COLO668 (cell line): ENCODE results near the gene STK24.
A peak's percentile ranks its signal among the peaks of the same experiment; 100 is the strongest.

Source experiments
- DNase-seq: peaks from one replicate; lab custom pipeline; 2025; ENCODE audit not compliant: unreplicated experiment; lab: John Stamatoyannopoulos, UW

The STK24 gene

DNA sequence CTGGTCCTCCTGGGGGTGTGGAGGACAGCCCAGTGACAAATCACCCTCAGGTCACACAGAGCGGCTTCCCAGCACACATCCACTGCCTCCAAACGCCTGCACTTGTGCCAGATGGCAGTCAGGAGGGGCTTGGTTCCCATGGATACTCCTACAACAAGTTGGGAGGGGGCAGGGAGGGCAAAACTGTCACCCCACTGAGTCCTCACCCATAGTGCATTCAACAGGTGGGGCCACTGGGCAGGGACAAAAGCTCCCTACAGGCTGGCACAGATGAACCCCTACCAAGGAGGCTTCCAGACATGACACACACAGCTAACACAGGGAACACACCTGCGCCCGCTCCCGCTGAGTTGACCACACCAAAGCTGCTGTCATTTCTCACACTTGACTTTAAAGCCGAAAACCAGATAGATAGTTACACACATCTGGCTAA, 120.5 kb downstream of the STK24 start:
- no peak for DNase-seq

DNA sequence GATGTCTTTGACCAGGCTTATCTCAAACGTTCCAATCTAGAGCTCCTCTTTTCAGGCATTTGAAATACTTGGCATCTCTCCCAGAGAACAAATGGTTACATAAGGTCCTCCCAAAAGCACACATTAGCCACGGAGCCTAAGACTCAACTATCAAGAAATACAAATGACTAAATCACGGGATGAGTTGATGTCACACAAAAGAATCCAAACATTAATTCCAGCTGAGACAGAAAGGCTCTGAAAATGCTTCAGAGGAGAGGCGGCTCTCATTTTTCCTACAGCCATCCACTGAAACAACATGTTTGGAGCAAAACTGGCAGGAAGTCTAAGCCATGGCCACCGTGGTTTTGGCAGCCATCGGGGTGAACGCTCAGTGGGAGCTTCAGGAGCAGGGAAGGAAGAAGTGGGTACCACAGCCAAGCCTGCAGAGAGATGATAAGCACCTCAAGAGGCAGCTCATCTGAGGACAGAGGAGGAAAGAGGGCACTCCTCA, 122.5 kb downstream of the STK24 start:
- no peak for DNase-seq

DNA sequence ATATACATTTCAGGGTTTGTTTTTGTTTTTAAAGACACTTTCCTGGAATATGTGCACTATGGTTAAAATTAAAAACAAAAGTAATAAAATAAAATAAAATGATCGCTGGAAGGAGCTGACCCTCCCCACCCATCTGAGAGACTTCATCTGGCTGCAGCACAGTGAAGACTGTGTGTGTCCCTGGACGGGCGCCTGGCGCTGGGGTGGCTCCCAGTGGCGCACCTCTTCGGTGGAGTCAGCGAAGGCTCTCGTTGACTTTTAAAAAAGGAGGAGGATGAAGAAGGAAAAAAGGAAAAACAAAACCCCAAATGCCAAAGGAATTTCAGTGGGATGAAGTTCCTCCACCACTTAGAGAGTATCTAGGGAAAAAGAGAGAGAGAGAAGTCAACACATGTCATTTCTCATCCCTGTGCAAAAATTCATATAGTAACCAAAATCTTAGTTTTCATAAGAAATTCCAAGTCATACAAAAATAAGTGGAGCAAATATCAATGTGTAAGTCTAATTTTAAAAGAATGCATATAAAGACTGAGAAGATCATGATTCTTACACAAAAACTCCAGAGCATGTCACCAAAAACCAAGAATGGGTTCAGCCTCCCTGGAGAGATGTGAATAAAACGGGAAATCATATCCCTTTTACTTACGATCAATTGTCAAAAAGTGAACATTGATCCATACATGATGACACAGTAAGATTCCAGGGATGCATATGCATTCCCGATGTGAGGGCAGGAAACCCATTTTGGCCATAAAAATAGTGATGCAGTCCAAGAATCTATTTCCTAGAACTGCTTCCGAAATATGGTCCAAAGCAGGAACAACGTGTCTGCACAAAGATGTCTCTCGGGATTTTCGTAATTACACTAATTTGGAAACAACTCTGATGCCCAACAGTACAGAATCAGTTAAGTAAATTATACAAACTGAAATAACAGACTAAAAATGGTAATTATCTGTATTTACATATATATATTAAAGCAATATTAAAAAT, 123.8 kb downstream of the STK24 start:
- DNase-seq, result no peak

DNA sequence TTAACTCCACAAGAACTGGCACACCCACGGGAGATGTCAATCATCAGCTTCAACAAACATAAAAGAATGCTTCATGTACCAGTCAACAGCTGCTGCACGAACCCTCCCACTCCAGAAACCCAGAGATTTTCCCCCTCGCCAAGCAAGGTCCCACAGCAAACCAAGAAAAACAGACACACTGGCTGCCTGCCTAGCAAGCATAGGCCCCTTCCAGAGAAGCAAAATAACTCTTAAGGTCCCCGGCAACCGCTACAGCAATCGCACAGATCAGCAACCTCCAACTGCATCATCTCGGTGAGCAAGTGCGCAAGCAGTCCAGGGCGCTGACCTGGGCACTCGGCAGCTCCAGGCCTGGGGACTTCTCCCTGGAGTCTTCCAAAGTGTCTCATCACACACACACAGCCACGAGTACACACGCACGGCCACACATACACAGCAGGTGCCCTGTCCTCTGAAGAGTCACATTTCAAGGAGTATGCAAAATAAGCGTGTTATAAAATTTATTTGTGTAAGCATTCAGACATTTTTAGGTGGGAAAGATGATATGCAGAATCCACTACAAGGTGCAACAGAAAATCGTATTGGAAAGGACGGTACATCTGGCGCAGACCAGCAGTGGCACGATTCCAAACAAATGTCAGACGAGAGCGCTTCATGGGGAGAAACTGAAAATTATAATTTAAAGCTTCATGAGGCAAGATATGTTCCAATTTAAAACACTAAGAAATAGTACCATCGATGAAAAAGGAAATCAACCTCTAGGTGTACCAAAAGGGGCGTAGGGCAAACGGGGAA, 125.0 kb downstream of the STK24 start:
- no peak for DNase-seq

DNA sequence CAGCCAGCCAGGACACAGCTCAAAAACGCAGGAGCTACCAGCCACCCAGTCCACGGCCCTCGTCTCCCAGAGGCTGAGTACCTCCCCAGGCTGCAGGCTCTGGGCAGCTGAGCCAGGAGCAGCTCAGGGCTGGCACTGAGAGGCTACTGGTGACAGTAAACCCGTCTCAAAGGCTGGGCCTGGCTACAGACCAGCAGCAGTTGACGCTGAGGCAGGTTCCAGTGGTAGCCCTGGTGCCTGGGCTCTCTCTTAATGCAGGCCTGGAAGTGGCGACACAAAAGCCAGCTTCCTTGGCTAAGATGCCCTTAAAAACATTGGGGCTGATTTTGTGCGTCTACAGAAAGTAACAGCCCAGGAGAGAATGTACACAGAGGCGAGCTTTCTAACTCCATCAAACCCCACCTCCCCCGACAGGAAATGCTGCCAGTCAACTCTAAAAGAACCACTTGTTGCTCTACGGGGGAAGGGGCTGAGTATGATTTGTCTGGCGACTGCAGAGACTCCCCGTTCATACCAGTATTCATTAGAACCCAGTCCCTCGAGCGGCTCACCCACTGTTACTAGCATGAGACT, 126.3 kb downstream of the STK24 start:
- no peak for DNase-seq

DNA sequence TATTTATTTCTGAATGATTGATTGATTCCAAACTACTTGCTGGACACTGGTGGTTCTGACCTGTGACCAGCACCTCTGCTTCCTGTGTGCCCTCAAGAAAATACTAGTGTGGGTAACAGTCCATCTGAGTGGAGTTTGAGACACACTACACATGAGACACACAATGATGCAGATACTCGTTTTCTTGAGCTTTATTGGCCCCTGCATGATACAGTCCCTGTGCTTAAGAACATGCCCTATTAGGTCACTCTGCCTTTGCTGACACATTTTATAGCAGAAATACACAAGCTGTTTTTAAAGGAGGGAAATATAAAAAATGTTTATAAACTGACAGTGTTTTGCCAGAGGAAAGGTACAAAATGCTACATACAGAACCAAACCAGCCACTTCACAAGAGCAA, 126.9 kb downstream of the STK24 start:
- DNase-seq, result no peak

DNA sequence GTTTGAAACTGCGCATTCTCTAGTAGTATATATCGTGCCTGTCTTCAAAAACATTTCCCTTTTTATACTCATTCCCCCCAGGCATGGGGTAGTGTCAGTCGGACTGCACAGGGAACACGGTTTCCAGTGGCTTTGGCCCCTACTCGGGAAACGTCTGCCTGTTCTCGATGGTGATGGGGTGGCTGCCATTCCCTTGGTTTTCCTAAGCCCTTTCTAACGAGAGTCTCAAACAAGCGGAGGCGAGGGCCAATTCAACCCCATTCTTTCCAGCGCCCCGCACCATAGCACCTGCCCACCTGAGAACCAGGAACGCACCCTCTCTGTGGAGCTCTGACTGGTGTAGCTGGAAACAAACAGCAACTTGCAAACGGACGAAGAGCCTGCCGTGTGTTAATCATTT, 127.6 kb downstream of the STK24 start:
- no peak for DNase-seq

DNA sequence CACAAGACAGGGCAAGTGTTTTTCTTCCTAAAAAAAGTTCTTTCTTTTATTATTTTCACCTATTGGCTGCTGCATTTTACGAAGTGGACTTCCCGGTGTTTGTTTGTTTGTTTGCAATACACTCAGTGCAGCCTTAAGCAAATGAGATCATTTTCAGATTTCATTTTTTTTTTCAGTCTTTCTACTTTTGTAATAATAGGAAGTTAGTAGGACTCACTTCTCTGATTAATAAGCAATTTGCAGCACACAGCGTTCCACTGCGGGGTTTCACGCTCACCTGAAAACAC, 128.3 kb downstream of the STK24 start:
- DNase-seq, result no peak

DNA sequence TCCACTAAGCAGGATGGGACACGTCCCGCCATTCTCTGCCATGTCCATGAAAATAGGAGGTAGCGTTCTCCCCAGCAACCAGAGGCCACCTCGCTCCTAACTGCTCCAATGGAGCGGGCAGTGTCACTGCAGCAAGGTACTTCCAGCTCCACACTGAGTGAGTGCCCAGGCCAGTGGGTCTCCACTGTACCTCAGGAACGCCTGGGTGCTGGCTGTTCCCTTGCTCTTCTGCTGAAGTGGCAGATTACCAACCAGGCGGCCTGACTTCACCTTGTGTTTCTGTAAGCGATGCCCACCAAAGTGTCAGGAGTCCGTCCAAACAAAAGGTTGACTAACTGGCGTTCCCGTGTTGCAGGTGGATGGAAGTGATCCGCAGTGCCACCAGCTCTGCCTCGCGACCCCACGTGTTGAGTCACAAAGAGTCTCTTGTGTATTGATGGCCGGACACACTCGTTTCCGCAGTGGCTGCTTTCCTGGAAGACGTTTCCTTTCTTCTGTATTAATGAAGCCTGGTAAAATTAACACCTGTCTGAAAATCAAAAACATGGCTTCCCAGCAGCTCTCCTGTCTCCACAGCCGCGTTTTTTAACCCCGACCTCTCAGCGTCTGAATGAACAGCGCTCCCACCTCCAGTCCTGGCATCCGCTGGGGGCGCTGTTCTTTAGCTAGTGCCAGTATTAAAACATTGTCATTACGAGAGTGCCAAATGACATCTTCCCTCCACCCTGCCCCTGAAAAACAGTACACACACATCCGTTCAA, 128.8 kb downstream of the STK24 start:
- peak; percentile 50 for DNase-seq

DNA sequence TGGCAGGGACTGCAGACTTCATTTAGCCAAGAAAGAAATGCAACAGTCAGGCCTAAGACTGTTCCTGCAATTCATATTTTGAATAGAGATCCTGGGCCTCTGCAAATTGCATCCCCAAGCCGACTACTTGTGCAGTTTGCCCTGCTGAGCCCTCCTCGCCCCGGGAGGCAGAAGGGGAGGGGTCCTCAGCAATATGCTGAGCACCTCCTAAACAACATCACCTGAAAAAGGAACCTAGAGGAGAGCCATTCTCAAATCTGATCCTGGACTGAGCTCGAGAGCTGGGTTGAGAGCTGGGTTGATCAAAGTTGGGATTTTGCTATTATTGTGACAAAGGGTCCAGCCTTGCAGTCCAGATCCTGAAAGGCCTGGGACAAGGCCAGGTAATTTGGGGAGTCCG, 129.8 kb downstream of the STK24 start:
- DNase-seq, result no peak

DNA sequence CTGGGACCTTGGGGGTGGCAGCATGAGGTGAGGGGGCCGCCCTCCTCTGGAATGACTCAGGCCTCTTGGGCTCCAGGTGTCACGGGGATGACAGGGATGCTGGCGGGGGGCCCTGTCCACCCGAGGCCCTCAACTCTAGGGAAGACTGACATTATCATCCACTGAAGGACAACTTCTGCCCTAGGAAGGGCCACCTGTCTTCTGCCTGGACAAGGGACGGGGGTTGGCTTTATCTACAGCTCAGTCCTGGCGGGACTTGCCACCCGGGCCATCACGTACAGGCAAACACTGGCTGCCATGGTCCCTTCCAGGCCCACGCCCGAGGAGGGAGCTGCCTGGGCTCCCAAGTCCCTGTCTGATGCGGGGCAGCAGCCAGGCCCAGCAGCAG, 130.7 kb downstream of the STK24 start:
- no peak for DNase-seq

DNA sequence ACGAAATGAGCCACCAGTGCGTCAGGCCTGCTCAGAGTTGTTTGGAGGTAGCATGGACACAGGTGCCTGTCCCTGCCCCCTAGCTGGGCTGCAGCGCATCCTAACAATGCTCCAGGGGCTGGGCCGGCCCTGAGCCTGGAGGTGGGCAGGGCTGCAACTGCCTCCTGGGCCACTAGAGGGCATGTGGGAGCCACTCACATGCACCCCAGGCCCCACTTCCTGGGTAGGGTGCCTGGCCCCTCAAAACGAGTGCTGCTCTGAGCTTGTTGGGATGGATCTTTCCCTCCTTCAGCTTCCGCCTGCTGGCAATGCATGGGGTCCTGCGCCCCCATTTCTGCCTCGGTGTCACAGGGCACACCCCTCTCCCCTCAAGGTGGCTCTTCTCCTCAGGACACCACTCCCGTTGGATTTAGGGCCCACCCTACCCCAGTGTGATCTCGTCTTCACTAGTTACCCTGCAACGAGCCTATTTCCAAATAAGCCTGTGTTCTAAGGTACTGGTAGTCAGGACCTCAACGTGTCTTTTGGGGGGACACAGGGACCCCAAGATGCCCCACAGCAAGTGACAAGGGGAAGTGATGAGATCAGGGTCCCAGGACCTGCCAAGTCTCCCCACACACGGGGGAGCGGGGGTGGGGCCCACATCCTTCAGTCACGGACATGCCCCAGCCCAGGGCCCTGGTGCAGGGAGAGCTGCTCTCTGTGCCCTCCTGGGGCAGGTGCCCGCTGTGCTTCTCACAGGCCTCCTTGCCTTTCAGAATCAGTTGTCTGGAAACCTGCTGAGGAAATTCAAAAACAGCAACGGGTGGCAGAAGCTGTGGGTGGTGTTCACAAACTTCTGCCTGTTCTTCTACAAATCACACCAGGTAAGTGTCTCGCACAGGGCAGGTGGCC, 131.3 kb downstream of the STK24 start:
- peak; percentile 85 for DNase-seq

DNA sequence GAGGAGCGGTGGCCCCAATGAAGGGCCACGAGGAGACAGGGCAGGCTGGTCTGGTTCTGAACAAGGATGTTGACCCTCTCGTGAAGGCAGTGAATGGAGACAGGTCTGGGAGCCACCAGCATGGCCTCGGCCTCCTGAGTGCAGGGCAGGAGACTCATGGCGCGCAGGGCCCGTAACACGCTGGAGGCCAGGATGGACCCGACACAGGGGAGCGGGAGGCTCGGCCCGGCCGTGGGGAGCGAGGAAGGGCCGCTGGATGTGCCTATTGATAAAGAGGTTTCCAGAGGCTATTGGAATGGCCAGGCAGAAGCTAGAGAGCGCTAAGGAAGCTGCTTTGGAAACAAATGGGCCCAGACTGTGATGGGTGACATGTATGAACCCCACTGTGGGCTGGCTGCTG, 132.5 kb downstream of the STK24 start:
- DNase-seq, result no peak

DNA sequence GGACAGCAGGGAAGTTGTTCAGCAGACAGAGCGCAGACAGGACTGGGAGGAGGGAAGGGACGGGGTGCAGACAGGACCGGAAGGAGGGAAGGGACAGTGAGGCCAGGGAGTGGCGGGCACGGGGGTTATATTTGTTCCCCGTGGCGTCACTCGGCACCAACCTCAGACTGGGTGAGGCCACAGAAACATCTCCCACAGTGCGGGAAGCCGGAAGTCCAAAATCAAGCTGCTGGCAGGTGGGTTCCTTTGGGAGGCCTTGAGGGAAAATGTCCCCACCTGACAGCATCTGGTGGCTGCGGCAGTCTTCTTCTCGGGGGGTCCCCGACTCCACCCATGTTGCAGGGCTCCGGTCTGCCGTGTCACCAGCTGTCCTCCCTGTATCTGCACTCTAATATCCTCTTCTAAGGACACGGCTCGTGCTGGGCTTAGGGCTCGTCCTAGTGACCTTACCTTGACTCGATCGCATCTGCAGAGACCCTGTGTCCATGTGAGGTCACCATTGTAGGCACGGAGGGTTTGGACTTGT, 133.0 kb downstream of the STK24 start:
- DNase-seq, result no peak

DNA sequence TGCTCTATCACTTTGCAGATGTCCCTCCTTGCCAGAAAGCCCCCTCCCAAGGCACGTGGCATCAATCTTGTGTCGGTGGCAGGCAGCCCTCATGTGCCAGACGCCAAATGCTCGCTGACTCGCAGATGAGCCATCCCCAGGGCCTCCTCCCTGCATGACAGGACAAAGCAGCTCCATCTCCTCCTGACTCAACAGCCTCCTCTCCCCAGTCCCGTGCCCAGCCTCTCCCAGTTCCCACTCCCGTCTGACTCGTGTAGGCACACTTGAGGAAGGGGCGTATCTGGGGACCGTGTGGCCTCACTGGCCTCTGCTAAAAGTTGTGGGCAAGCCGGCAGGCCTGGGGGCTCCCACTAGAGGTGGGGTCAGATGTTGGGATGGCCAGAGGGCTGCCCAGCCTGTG, 133.6 kb downstream of the STK24 start:
- no peak for DNase-seq

DNA sequence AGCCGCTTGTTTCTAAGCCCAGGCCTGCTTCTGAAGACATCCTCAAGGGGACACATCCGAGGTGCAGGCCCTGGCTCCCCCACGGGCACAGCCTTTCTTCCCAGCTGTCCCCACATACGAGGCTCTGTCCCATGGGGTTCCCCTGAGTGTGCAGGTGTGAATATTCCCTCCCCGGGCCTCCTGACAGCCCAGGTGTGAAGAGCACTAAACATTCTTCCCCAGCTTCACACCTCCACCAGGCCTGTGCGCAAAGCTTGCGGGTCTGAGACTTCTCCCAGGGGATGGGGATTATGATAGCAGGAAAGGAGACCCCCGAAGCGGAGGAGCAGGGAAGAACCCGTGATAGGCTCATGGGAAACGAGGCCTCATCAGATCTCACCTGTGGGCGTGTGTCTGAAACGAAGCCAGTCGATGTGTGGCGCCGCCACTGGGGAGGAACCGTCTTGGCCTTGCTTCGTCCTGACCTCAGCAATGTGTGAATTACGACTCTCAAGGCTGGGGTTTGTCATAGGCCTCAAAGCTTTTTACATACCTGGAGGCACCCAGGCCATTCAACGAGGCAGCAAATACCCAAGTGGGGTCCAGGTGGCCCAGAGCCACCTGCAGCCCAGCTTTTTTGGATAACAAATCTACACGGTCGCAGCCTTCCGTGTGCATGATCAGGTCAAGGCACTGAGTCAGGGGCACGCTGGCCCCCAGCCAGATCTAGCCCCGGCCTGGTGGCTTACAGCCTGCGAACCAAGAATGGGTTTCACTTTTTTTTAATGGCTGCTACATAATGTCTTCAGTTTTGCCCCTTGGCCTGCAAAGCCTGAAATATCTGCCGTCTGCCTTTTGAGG, 134.3 kb downstream of the STK24 start:
- DNase-seq, result no peak

DNA sequence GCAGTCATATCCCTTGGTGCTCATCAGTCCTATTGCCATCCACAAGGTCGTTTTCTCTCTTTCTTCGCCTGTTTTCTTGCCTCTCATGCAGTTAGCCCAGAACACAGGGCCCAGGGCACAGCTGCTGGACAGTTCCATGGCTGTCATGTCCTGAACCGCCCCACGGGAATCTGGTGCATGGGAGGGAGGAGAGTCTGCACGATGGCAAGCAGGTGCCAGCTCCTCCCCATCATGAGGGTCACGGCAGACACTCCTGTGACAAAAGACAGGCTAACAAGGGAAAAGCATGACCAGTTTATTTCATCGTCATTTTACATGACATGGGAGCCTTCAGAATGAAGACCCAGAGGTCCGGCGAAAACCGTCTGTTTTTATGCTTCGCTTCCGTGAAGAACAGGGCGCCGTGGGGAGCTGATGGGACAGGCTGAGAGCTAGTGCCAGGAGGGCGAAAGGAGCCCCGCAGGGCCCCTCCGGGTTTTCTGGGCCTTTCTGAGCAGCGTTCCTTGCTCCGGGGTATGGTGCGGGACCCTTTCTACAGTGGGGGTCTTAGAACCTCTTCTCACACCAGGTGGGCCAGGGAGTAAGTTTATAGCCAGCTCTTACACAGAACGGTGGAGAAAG, 135.7 kb downstream of the STK24 start:
- DNase-seq, result no peak

DNA sequence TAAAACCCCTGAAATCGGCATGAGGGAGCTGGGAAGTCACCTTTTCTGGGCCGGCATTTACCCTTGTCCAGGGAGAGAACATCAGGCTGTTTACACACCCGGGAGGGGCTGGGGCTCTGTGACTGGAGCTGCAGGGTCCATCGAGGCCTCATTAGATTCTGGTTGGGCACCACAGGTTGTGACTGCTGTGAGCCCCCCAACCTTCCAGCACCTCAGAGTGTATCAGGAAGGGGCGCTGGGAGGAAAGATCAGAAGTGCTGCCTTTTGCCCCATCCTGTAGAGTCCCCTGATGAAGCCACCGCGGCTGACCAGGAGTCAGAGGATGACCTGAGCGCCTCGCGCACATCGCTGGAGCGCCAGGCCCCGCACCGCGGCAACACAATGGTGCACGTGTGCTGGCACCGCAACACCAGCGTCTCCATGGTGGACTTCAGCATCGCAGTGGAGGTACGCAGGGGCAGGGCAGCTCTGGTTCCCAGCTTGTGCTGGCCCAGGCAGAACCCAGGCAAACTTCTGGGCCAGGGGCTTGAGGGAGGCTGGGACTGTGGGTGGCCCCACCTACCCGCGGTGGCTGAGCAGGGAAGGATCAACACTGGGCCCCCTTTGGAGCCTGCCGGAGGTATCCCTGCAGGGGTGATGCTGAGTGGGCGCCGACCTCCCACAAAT, 136.4 kb downstream of the STK24 start:
- no peak for DNase-seq
